Measurements from ENCODE around the gene PLXNA3.

The PLXNA3 gene
- long read RNA-seq, donor 1, partial matches to known transcripts, result 39 of 115 reads
- long read RNA-seq, donor 1, other reads (novel, unspliced or antisense), result 76 of 115 reads
- long read RNA-seq, donor 2, result 0 reads
- long read RNA-seq, donor 3, partial matches to known transcripts, result 0 of 3 reads
- long read RNA-seq, donor 3, other reads (novel, unspliced or antisense), result 0 of 3 reads
- long read RNA-seq, donor 4, partial matches to known transcripts, result 0 of 1 reads
- long read RNA-seq, donor 4, other reads (novel, unspliced or antisense), result 0 of 1 reads
- long read RNA-seq, donor 5, partial matches to known transcripts, result 10 of 11 reads
- long read RNA-seq, donor 5, other reads (novel, unspliced or antisense), result 0 of 11 reads
- long read RNA-seq, donor 6, partial matches to known transcripts, result 15 of 15 reads
- long read RNA-seq, donor 6, other reads (novel, unspliced or antisense), result 0 of 15 reads
- long read RNA-seq, donor 7, partial matches to known transcripts, result 16 of 17 reads
- long read RNA-seq, donor 7, other reads (novel, unspliced or antisense), result 0 of 17 reads
- long read RNA-seq, donor 8, partial matches to known transcripts, result 5 of 6 reads
- long read RNA-seq, donor 8, other reads (novel, unspliced or antisense), result 0 of 6 reads

DNA sequence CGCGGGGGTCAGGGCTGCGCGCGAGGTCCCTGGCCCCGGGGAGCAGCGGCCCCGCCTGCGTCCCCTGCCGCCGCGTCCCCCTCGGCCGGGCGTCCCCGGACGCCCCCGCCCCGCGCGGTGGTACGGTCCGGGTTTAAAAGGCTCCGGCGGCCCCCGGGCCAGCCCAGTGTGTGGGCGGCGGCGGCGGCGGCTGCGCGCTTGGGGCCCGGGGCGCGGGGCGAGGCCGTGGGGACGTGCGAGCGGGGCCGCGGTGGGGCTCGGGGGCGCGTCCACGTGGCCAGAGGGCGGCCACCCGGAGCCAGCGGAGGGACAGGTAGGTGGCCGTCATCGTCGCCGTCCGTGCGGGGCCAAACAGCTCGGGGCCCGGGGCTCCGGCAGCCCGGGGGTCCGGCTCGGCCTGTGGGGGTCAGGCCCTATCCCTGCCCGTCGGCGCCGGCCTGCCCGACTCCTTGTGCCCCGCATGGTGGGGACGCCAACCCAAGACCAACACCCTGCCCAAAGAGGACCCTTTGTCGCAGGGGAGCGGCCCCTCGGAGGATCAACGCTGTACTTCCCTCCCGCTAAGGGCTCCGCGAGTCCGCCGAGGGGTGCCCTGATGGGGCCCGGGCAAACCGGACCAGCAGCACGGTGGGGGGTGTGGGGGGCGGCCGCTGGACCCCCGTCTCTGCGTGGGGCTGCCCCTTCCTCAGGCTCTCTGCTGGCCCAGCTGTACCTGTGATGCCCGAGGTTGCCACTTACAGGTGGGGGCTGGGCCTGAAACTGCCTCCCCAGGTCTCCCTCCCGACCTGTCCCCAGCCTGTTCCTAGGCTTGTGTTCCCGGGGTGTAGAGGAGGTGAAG lies at the start of gene PLXNA3:
TSS of gene PLXNA3 (plus strand) at position 166 of the 838 bp plus-strand sequence. CDS start 1,903 bp downstream, outside the sequence.
- peak; percentile 47 for DNase-seq

DNA sequence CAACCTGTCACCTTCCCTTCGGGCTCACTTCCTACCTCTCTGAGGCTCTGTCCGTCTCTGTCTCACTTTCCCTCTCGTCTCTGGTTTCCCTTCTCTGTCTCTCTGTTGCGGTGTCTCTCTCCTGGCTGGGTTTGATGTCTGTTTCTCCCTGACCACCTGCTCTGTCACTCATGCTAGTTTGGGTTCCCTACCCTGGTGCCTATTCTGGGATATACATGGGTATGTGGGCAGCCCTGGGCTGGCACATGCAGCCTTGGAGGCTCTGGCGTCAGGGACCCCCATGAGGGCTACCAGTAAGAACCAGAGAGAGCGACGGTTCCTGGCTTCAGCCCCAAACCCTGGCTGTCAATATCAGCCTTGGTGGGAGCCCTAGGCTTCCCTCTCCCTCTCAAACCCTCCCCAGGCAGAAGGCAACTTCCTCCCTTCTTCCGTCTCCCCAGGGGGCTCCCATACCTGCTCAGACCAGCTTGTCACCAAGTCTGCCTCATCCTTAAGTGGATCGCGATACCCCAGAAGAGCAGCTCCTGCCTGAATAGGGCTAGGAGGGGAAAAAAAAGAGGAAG lies 49.3 kb upstream of the PLXNA3 start:
- DNase-seq, result no peak

DNA sequence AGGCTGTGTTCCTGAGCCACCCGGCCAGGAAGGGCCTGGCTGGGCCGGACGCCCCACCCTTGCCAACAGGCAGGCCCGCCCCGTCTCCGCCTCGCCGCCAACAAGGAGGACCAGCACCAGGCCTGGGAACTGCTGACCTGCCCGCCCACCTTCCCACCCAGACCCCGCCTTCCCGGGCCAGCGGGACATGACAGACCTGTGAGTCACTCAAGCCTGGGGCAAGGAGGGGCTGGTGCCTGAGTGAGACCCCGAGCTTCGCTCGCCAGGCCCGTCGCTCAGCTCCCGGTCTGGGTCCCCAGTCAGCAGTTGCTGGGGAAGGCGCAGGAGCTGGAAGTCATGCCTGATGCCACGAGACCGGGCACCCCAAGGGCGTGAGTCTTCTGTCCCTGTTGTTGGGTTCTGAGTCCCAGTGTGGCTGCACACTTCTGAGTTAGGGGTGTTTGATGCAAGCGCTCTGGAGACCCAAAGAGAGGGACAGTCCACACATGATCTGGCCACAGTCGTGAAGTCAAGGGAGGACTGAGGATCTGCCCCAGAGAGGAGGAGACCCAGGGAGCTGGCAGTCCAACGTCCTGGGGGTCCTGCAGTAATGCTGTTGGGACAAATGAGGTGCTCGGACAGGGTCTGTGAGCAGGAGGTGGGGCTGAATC lies 48.7 kb upstream of the PLXNA3 start, which contains the start of gene DNASE1L1:
TSS of gene DNASE1L1 (minus strand) at position 33 of the 650 bp plus-strand sequence. CDS start 3,686 bp downstream, outside the sequence.
- DNase-seq, result peak; percentile 34

DNA sequence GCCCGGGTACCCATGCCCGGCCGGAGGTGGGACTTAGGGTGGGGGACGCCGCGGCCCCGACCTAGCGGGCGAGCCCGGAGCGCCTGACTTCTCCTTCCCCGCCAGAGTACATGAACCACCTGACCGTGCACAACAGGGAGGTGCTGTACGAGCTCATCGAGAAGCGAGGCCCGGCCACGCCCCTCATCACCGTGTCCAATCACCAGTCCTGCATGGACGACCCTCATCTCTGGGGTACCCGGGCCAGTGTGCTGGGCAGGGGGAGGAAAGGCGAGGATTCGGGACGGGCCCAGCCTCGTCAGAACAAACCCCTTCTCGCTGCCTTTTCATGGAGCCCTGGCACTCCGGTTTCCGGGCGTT lies 46.1 kb upstream of the PLXNA3 start:
- no peak for DNase-seq

DNA sequence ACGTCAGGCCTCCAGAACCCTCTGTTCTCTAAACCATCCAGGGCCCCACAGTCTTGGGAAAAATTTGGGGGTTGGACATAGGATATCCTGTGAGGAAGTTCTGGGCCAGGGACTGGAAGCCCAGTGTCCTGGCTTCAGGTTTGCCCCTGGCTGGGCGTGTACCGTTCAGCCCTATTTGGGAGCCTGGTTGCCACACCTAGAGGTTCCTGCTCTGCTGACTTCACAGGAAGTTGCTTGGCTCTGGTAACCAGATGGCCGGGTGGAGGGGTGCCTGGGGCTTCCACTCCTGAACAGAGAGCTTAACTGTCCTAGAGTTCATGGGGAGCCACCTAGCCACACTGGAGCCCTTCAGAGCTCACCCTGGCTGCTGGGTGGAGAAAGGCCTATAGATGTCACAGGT lies 45.6 kb upstream of the PLXNA3 start:
- no peak for DNase-seq

DNA sequence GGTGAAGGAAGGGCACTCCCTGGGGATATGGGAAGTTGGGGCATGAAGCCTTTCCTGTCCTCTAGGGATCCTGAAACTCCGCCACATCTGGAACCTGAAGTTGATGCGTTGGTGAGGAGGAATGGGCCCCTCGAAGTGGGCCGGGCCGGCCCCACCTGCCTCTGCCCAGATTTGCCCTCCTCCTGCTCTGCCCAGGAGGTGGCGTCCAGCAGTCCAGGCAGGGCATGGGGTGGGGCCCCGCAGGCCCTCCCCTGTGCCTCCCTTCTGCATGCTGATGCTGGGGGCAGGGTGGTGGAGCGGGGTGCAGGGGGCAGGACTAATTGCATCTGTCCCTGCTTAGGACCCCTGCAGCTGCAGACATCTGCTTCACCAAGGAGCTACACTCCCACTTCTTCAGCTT lies 44.9 kb upstream of the PLXNA3 start:
- no peak for DNase-seq

DNA sequence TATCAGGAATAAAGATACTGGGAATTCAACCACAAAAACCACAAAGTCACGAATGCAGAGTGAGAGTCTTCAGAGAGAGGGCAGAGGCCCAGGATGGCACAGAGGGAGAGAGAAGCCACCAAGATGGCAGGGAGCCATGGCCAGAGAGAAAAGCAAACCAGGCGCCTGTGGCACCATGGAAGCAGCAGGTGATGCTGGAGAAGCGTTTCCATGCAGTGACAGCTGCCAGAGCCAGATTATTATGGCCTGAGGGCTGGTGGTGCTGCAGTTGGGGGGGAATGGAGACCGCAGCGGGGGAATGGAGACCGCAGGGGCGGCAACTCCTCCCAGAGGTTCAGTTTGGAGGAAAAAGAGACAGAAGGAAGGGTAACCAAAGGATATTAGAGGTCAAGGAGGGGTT lies 40.9 kb upstream of the PLXNA3 start:
- DNase-seq, result no peak

DNA sequence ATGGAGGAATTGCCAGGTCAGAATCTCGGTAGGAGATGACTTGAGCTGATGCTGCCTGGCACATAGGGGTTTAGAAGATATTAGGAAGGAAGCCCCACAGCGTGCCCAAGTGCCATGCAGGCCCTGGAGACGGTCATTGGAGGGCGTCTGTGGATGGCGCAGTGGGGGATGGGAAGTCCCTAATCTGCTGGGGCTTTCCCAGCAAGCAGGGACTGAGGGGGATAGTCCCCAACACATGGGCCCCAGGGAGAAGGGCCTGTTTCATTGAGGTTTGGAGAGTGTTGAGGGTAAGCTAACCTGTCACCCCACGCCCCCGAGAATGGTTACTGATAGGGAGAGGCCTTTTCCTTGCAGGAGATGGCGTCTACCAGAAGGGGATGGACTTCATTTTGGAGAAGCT lies 38.9 kb upstream of the PLXNA3 start:
- no peak for DNase-seq

DNA sequence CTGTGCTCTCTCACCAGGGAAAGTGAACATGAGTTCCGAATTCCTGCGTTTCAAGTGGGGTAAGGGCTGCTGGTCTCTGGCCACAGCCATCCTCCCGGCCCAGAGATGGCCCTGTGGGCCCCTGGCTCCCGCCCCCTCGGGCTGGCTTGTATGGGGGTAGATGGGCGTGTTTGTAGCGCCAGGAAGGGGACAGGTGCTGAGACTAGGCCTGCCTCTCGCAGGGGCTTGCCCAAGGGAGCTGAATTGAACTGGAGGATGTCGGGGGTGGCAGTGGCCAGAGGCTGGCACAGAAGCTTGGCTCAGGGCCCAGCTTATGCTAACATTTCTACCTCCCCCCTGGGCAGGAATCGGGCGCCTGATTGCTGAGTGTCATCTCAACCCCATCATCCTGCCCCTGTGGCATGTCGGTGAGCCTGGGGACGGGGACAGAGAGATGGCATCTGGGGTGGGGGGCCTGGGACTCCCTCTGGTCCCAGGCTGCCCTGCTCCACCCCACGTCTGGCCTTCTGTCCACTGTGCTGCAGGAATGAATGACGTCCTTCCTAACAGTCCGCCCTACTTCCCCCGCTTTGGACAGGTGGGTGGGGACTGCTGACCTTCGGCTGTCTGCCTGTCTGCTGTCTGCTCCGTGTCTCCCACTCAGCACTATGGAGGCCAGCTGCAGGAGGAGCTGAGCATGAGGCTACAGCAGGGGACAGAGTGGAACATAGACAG lies 38.2 kb upstream of the PLXNA3 start:
- DNase-seq, result no peak

DNA sequence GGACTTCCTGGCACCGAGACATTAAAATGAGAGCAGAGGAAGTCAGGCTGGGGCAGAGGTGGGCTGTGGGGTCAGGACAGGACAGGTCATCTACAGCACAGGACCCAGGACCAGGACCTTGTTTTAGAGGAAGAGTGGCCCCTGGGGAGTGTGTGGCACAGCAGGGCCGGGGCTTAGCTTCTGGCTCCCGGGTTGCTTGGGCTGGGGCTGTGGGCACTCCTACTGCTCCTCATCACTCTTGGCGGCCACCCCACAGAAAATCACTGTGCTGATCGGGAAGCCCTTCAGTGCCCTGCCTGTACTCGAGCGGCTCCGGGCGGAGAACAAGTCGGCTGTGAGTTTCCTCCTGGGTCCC lies 37.7 kb upstream of the PLXNA3 start:
- DNase-seq, result no peak

DNA sequence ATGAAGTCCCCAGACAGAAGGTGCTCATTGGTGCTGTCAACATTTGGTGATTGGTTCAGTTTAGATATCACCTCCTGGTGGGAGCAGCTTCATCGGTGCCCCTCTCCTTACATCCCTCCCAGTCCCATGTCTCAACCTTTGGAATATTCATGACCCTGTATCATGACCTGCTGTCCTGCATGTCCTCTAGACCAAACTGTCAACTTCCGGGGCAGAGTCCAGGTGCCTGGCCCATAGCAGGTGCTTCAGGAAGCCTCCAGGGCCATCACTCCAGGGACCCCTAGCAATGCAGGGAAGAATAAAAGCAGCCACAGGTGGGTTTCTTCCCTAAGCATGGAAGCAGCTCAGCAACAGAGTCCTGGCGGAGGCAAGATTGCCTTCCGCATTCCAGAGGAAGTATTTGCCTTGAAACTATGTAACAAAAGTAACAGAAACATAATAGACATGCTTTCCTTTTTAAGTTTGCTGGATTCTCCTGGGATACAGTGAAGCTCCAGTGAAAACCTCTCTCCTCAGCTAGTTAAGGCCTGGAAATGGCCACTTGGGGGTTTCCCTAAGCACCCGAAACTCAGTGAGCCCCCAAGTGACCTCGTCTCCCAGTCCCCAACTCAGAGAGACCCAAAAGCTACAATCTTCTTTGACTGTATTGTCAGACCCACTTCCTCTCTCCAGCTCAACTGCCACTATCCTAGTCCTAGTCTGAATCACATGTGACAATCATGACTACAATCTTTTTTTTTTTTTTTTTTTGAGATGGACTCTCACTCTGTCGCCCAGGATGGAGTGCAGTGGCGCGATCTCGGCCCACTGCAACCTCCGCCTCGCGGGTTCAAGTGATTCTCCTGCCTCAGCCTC lies 30.9 kb upstream of the PLXNA3 start:
- no peak for DNase-seq

DNA sequence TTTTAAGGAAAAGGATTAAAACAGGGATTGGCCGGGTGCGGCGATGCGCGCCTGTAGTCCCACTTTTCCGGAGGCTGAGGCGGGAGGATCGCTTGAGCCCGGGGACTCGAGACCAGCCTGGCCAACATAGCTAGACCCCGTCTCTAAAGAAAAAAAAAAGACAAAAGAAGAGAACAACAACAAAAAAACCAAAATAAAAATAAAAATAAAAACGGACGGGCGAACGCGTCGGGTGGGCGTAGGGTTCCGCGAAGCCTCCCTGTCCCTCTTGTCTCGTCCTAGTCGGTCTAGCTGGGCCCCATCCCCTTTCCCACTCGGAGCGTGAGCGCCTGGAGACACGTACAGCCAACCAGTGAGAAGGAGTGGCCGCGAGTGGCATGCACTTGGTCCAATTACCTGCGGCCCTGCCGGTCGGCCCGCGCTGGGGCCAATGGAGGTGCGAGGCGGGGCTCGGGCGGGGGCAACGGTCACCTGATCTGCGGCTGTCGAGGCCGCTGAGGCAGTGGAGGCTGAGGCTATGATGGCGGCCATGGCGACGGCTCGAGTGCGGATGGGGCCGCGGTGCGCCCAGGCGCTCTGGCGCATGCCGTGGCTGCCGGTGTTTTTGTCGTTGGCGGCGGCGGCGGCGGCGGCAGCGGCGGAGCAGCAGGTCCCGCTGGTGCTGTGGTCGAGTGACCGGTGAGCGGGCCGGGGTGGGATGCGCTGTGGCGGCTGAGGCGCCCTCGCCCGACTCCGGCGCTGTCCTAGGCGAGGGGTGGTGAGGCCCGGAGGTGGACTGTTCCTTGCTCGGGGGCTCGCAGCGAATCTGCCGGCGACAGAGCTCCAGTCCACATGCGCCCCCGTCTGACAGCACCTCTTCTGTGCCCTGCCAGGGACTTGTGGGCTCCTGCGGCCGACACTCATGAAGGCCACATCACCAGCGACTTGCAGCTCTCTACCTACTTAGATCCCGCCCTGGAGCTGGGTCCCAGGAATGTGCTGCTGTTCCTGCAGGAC lies 29.6 kb upstream of the PLXNA3 start, which contains the start of gene ATP6AP1:
TSS of gene ATP6AP1 (plus strand) at position 502 of the 996 bp plus-strand sequence. CDS start at position 518, 16 bp downstream.
- DNase-seq, result peak; percentile 78

DNA sequence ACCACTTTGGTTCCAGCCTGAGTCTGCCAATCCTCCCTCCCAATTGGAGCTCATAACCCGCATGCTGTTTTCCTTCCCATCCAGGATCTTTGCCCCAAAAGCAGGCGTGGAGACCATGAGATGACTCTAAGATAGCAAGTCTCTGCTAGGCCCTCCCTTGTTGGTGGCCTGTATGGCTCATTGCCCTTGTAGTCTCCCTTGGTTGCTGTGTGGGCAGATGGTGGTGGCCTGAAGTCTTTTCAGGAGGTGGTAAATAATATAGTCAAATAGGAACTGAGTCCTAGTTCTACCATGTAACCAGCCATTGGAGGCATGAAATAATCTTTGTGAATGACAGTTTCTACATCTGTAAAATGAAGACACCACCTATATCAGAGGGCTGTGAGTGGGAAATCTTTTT lies 28.4 kb upstream of the PLXNA3 start:
- DNase-seq, result no peak

DNA sequence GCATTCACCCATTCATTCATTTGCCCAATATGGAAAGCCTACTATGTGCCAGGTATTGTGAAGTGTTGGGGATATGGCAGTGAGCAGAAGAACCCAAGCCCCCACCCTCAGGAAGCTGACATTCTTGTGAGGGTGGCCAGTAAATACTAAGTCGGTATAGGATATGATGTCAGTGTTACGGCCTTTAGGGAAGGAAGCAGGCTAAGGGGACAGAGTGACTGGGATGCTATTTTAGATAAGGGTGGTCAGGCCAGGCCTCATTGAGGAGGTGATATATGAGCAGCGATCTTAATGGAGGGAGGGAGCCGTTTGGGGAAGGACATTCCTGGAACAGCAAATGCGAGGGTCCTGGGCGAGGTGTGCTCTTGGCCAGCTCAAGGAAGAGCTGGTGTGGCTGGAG lies 27.6 kb upstream of the PLXNA3 start:
- no peak for DNase-seq

DNA sequence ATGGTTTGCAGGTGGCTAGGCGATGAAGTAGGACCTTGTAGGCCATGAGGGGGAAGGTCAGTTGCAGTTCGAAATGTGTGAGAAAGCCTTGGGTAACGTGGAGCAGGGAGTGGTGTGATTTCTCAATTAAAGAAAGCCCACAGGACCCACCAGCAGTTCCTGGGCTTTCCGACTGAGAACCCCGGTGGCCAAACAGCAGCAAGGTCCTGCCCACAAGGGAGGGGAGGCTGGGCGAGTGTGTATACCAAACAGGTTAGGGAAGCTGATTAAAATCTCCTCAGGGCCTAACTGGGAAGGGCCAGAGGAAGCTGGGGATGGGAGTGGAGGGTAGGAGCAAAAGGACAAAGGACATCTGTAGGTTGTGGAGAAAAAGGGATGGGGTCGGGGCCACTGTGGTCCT lies 27.2 kb upstream of the PLXNA3 start:
- DNase-seq, result no peak

DNA sequence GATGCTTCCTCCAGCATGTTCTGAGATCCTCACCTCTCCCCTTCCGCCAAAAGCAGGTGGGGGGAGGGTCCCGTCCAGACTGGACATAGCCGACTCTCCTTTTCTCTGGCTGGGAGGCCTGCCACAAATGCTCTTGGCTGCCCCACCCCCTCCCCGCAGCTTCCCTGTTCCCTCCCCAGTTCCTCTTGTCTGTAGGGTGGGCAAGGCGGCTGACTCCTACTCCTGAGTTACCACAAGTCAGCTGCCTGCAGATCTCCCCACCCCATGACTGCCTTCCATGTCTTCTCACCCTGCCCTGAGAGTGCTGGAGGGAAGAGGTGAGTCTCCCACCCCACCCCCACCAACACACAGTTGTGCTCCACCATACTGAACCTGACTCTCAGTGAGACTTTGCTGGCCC lies 26.7 kb upstream of the PLXNA3 start:
- DNase-seq, result no peak

DNA sequence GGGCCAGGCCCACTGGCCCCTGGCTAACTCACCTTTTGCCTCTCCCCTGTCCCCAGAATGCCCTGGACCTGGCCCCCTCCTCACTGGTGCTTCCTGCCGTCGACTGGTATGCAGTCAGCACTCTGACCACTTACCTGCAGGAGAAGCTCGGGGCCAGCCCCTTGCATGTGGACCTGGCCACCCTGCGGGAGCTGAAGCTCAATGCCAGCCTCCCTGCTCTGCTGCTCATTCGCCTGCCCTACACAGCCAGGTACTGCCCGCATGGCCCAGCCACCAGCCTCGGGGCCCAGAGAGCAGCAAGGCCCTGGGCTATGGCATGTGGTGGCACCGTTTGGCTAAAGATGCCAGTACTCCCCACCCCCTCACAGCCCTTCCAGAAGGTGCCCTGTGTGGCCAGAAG lies 25.9 kb upstream of the PLXNA3 start:
- DNase-seq, result no peak

DNA sequence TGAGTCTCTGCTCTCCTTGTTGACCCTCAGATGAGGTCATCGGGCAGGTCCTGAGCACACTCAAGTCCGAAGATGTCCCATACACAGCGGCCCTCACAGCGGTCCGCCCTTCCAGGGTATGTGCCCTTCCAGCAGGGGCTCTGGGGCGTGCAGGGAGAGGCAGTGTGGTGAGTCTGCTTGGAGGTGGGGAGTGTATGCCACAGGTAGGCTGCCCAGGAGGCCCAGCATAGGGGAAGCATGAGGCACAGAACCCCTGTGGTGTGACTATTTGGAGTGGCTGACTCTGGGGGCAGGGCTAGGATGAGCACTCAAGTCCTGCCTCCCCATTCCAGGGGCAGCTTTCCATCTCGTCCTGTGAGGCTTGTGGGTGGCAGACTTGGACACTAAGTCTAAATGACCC lies 24.5 kb upstream of the PLXNA3 start:
- DNase-seq, result no peak

Measured in right kidney (tissue), 9 donors.